GM06990 (cell line): ENCODE measurements around the gene FAM107B.

Experiments
- DNase-seq: peaks from one replicate; pipeline ENCODE4 v3.0.0-alpha.2; 2011; ENCODE audit not compliant: insufficient read length; ENCODE audit errors: extremely low read depth
- H3K27me3 ChIP-seq: replicated peaks from 2 replicates; pipeline ENCODE4 v1.6.0; 2011; ENCODE audit warnings: low read length; ENCODE audit not compliant: control insufficient read depth, insufficient read depth
- H3K36me3 ChIP-seq: 2 replicates; pipeline ENCODE4 v1.5.1; 2011; ENCODE audit warnings: low read length; ENCODE audit not compliant: control insufficient read depth, insufficient read depth
- H3K4me3 ChIP-seq: replicated peaks from 2 replicates; pipeline ENCODE4 v1.5.1; 2011; ENCODE audit warnings: low read depth, mild to moderate bottlenecking, control low read depth, low read length
- TF ChIP-seq, protein P1 (sequence below): IDR thresholded peaks from 2 replicates; pipeline ENCODE4 v1.5.1; 2011; ENCODE audit warnings: low read length, control low read depth, mild to moderate bottlenecking, inconsistent platforms; ENCODE audit not compliant: insufficient read depth, poor library complexity, severe bottlenecking

Gene FAM107B

DNA sequence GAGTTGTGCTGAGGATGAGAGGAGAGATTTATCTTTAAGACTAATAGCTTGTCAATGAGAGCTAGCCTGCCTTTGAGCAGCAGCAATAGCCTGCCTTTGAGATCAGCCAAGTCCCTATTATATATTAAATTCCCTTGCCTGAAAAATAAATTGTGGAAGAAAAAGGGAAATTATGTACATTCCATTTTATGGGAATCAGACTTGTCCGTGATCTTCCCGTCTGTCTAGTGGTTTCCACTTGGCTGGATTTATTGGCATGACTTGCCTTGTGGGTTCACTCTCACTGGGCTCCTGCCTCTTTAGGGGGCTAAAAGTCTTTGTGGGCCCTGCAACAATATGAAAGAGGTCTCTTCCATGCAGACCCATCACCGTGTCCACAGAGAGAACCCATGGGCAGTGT, 272.3 kb downstream of the FAM107B start:
- H3K4me3 ChIP-seq: no peak overlapping the region
- H3K27me3 ChIP-seq: no peaks in the 10 kb centered on the region
- no peak for DNase-seq
- no peaks in the 10 kb centered on the region for H3K36me3 ChIP-seq
- TF ChIP-seq, protein P1, sequence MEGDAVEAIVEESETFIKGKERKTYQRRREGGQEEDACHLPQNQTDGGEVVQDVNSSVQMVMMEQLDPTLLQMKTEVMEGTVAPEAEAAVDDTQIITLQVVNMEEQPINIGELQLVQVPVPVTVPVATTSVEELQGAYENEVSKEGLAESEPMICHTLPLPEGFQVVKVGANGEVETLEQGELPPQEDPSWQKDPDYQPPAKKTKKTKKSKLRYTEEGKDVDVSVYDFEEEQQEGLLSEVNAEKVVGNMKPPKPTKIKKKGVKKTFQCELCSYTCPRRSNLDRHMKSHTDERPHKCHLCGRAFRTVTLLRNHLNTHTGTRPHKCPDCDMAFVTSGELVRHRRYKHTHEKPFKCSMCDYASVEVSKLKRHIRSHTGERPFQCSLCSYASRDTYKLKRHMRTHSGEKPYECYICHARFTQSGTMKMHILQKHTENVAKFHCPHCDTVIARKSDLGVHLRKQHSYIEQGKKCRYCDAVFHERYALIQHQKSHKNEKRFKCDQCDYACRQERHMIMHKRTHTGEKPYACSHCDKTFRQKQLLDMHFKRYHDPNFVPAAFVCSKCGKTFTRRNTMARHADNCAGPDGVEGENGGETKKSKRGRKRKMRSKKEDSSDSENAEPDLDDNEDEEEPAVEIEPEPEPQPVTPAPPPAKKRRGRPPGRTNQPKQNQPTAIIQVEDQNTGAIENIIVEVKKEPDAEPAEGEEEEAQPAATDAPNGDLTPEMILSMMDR: no peak

DNA sequence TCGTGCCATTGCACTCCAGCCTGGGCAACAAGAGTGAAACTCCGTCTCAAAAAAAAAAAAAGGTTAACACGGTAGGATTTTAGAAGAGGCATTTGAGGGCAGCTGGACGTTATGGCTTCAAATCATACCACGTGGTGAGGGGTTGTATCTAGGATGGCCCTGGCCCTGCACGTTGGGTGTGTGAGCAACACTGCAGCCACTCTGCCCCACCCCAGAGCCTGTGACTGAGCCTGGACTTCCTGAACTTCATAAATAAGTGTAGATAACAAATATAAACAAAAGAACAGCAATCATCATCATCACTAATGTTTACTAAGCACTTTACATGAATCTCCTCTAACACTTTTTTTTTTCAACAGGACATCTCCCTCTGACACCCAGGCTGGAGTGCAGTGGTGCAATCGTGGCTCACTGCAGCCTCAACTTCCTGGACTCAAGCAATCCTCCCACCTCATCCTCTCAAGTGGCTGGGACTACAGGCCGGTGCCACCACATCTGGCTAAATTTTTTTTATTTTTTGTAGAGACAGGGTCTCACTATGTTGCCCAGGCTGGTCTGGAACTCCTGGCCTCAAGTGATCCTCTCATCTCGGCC, 274.4 kb downstream of the FAM107B start:
- DNase-seq: no peak
- Histone ChIP-seq H3K27me3 (no peaks in the 10 kb centered on the region), H3K36me3 (no peaks in the 10 kb centered on the region), H3K4me3 (no peak overlapping the region)
- TF ChIP-seq, protein P1: no peak

DNA sequence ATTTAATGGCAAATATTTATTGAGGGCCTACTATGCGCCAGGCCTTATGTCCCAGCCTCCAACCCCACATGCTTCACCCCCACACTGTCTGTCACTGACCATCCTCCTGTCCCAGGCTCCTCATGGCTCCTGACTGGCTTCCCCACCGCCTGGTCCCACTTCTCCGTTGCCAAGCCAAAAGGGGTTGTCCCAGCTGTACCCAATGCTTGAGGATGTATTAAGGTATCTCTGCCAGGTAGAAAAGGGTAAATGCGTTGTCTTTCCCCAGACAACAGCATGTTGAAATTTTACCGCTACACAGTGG, 275.1 kb downstream of the FAM107B start:
- Histone ChIP-seq H3K36me3 (no peaks in the 10 kb centered on the region), H3K27me3 (no peaks in the 10 kb centered on the region), H3K4me3 (no peak overlapping the region)
- no peak for DNase-seq
- TF ChIP-seq, protein P1: no peak

DNA sequence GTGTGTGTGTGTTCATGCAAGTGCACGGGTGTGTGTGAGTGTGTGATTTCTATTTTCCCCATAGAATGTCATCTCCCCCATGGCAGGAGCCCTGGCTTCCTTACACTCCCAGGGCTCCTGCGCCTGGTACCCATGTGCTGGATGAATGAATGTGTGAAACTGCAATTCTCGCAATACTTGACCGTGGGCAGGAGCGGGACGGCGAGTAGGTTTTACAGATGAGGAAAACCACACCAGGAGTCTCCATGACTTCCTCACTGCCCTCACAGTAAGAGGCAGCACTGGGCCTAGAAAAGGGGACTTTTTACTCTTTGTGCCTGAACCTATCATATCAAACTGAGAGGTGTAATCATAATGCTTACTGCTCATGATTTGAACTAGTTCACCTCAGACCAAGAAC, 276.4 kb downstream of the FAM107B start:
- TF ChIP-seq, protein P1: no peak
- no peak for DNase-seq
- no peaks in the 10 kb centered on the region for H3K36me3 ChIP-seq
- no peak overlapping the region for H3K4me3 ChIP-seq
- H3K27me3 ChIP-seq: no peaks in the 10 kb centered on the region

DNA sequence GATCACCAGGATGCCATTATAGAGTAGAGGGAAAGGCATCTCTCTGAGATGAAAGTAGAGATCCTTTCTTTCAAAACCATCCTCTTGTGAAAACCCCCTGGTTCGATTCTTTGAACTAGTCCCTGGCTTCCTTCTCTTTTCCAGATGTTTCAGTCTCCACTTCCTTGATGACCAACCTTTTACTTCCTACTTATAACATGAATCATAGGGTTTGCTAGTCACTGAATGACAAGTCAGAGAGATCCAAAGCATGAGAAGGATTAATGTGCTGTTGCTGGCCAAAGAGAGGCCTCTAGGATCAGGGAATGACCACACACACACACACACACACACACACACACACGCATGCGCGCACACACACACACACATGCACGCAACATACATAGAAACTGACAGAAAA, 282.9 kb downstream of the FAM107B start:
- TF ChIP-seq, protein P1: no peak
- DNase-seq: no peak
- Histone ChIP-seq H3K27me3 (no peaks in the 10 kb centered on the region; the same call in 1 of the 2 replicates), H3K4me3 (no peak overlapping the region), H3K36me3 (no peaks in the 10 kb centered on the region)

DNA sequence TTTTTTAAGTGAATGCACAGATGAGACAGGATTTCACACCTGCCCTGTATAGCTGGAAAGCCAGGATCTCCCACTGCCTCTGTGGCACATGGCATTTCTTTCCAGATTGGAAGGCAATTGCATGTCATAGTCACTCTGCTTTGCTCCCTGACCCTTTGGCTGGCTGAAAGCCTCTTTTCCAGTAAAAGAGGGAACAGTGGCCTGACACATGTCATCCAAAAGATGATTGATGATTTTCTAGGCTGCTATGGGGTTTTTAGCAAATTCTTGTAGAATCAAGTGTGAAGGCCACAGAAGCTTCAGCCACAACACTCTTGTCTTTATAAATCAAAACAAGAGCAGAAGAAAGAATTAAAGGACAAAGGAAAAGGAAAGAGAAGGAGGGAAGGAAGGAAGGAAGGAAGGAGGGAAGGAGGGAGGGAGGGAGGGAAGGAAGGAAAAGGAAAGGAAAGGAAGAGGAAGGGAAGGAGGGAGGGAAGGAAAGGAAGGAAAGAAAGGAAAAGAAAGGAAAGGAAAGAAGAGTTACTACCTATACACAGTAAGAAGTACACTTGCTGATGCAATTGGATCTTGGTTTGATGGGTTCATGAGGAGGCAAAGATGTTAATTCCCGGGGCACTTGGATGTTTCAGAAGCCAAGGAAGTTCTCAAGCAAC, 285.0 kb downstream of the FAM107B start:
- DNase-seq: no peak
- Histone ChIP-seq H3K27me3 (no peaks in the 10 kb centered on the region; the same call in 1 of the 2 replicates), H3K36me3 (no peaks in the 10 kb centered on the region), H3K4me3 (no peak overlapping the region)
- TF ChIP-seq, protein P1: no peak
